Stomach smooth muscle (tissue), 2 donors: ENCODE results near the gene KCNK4.

ENCODE experiments used
- H3K27ac ChIP-seq: one replicate; pipeline ENCODE4 v1.7.0; 2013; ENCODE audit warnings: mild to moderate bottlenecking, low read length, inconsistent platforms
- H3K27me3 ChIP-seq, 2 donors: one replicate each; pipeline ENCODE4 v1.7.0; 2013; ENCODE audit warnings: low read length in 2 of 2; ENCODE audit not compliant: insufficient read depth in 2 of 2, control insufficient read depth in 1 of 2
- H3K36me3 ChIP-seq, 2 donors: one replicate each; pipeline ENCODE4 v1.7.0; 2013; ENCODE audit warnings: low read length in 2 of 2; ENCODE audit not compliant: control insufficient read depth in 2 of 2, insufficient read depth in 2 of 2
- H3K4me1 ChIP-seq: one replicate; pipeline ENCODE4 v1.7.0; 2013; ENCODE audit warnings: low read length; ENCODE audit not compliant: control insufficient read depth, insufficient read depth
- H3K4me3 ChIP-seq, 2 donors: one replicate each; pipeline ENCODE4 v1.7.0; 2013; ENCODE audit warnings: low read length in 2 of 2
- H3K9ac ChIP-seq, 2 donors: one replicate each; pipeline ENCODE4 v1.7.0; 2013; ENCODE audit warnings: low read length in 2 of 2, mild to moderate bottlenecking in 1 of 2
- H3K9me3 ChIP-seq, 2 donors: one replicate each; pipeline ENCODE4 v1.7.0; 2013; ENCODE audit warnings: low read length in 2 of 2; ENCODE audit not compliant: control insufficient read depth in 2 of 2
- donor health status: healthy.
- donor health status: Pancreatic carcinoma.

Gene KCNK4

DNA sequence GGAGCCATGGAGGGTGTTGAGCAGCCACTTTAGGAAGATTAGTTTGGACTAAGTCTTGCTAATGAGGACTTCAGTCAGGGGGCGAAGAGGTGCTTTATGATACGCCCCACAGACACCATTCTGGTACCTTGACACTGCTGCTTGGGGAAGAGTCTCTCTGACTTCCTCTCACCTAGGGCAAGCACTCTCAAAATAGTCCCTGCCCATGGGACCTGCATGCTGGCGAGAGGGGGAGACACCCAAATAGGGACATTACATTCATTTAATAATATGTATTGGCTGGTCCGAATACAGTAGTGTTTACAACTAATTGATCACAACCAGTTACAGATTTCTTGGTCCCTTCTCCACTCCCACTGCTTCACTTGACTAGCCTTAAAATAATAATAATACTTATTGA lies 4.7 kb downstream of the KCNK4 start:
- Histone ChIP-seq H3K27me3 (peaks cover 65 to 88% of the 10 kb centered on the region in 2 donors), H3K36me3 (no peaks in the 10 kb centered on the region), H3K4me3 (no peak overlapping the region), H3K27ac (no peak overlapping the region), H3K9me3 (no peaks in the 10 kb centered on the region), H3K4me1 (peaks cover 34% of the 10 kb centered on the region), H3K9ac (no peak overlapping the region)

GRCh38 chr11:64296236-64296635 lies 5.1 kb downstream of the KCNK4 start:
- H3K4me1 ChIP-seq, result peaks cover 37% of the 10 kb centered on the region
- no peak overlapping the region for H3K9ac ChIP-seq
- no peaks in the 10 kb centered on the region for H3K9me3 ChIP-seq
- H3K36me3 ChIP-seq, result no peaks in the 10 kb centered on the region
- no peak overlapping the region for H3K4me3 ChIP-seq
- H3K27me3 ChIP-seq, result peaks cover 62 to 85% of the 10 kb centered on the region in 2 donors
- no peak overlapping the region for H3K27ac ChIP-seq

- H3K9me3 ChIP-seq, result no peaks in the 10 kb centered on the region
- H3K27ac ChIP-seq, result no peak overlapping the region
- H3K9ac ChIP-seq, result no peak overlapping the region
- peaks cover 67 to 83% of the 10 kb centered on the region in 2 donors for H3K27me3 ChIP-seq
- peaks cover 30% of the 10 kb centered on the region for H3K4me1 ChIP-seq
- H3K36me3 ChIP-seq, result no peaks in the 10 kb centered on the region
- no peak overlapping the region for H3K4me3 ChIP-seq
These were observed 6.0 kb downstream of the KCNK4 start for GRCh38 chr11:64296830-64297698.

DNA sequence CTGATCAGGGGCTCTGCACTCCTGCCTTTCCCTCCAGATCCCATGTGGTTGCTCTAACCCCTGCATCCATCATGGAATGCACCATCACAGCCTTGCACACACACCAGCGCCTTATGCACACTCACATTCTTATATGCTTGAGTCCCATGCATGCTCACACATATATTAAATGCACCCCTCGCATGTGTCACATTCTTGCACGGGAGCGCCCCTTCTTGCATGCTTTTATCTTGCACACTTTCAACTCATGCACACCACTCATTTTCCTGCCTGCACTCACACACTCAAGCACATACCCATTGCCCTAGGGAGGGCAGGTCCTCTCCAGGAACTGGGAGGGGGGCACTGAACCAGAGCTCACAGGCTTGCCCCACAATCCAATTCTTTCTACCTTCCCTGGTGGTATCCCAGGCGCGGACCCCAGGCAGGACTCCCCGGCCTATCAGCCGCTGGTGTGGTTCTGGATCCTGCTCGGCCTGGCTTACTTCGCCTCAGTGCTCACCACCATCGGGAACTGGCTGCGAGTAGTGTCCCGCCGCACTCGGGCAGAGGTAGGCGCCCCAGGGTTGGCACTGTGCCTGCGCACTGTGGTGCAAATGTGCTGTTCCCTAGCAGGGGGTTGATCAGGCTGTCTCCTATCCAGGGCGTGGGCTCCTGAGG lies 6.7 kb downstream of the KCNK4 start:
- H3K4me1 ChIP-seq, result peaks cover 25% of the 10 kb centered on the region
- no peaks in the 10 kb centered on the region for H3K9me3 ChIP-seq
- H3K27me3 ChIP-seq, result peaks cover 64 to 75% of the 10 kb centered on the region in 2 donors
- H3K27ac ChIP-seq, result no peak overlapping the region
- H3K36me3 ChIP-seq, result no peaks in the 10 kb centered on the region
- no peak overlapping the region for H3K9ac ChIP-seq
- H3K4me3 ChIP-seq, result no peak overlapping the region

DNA sequence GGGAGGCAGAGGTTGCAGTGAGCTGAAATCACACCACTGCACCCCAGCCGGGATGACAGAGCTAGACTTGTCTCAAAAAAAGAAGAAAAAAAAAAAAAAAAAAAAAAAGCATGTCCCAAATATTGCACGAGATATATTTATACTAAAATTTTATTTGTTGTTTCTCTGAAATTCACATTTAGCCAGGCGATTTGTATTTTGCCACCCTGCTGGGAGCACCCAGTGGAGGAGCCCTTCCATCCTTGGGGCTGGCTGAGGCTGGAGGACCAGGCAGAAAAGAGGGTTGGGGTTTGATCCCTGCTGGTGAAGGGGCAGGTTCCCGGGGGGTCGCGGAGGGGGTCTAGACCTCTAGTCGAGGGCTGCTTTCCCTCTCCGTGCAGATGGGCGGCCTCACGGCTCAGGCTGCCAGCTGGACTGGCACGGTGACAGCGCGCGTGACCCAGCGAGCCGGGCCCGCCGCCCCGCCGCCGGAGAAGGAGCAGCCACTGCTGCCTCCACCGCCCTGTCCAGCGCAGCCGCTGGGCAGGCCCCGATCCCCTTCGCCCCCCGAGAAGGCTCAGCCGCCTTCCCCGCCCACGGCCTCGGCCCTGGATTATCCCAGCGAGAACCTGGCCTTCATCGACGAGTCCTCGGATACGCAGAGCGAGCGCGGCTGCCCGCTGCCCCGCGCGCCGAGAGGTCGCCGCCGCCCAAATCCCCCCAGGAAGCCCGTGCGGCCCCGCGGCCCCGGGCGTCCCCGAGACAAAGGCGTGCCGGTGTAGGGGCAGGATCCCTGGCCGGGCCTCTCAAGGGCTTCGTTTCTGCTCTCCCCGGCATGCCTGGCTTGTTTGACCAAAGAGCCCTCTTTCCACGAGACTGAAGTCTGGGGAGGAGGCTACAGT lies 8.1 kb downstream of the KCNK4 start:
- H3K9ac ChIP-seq, result no peak overlapping the region
- H3K9me3 ChIP-seq, result no peaks in the 10 kb centered on the region
- peaks cover 55 to 66% of the 10 kb centered on the region in 2 donors for H3K27me3 ChIP-seq
- H3K4me1 ChIP-seq, result peaks cover 32% of the 10 kb centered on the region
- no peaks in the 10 kb centered on the region for H3K36me3 ChIP-seq
- peak overlapping the region; percentile 12 to 60 for H3K4me3 ChIP-seq
- no peak overlapping the region for H3K27ac ChIP-seq

DNA sequence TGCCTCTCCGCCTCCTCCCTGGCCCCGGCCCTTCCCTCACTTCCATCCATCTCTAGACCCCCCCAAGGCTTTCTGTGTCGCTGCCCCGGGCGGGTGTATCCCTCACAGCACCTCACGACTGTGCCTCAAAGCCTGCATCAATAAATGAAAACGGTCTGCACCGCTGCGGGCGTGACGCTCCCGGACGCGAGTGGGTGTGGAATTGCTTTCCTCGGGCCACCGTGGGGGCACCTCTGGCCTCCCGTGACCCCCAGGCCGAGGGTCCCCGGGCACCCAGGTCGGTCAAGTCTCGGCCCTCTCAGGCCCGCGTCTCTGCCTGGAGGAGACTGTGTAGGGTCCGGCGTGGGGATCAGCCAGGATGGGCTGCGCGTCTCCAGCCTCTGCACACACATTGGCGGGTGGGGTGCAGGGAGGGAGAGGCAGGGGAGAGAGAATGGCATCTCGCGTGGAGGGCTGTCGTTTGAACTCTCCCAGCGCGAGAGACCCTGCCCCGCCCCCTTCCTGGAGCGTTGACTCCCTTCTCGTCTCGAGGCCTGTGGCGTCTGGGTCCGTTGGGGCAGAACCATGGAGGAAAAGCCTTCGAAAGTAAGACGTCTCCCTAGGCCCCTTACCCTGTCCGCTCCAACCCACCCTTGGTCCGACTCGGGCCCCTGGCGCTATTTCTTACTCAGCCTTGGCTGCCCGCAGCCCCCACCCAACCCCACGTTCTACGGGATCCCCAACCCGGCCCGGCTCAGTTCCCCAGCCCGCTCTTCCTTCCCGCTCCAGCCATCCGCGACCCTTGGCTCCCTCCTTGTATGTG lies 8.9 kb downstream of the KCNK4 start, which contains the start of gene CATSPERZ:
TSS of gene CATSPERZ (plus strand) at position 512 of the 802 bp plus-strand sequence. CDS start at position 565, 53 bp downstream.
- Histone ChIP-seq H3K36me3 (no peaks in the 10 kb centered on the region), H3K4me3 (peak within 1 kb of the TSS; percentile 53 to 61), H3K4me1 (peaks cover 37% of the 10 kb centered on the region), H3K27me3 (peaks cover 52 to 63% of the 10 kb centered on the region in 2 donors), H3K9ac (no peak within 1 kb of the TSS), H3K27ac (no peak within 1 kb of the TSS), H3K9me3 (no peaks in the 10 kb centered on the region)

- H3K9ac ChIP-seq, result peak overlapping the region; percentile 89 to 94
- H3K36me3 ChIP-seq, result no peaks in the 10 kb centered on the region
- peaks cover 21 to 32% of the 10 kb centered on the region in 2 donors for H3K27me3 ChIP-seq
- H3K9me3 ChIP-seq, result no peaks in the 10 kb centered on the region
- H3K4me1 ChIP-seq, result peaks cover 56% of the 10 kb centered on the region
- H3K4me3 ChIP-seq, result peak overlapping the region; percentile 76 to 86
- H3K27ac ChIP-seq, result peak overlapping the region; percentile 98
These were observed 12.3 kb downstream of the KCNK4 start for GRCh38 chr11:64303109-64304031.

GRCh38 chr11:64304032-64304315 lies 12.9 kb downstream of the KCNK4 start:
- H3K27ac ChIP-seq, result peak overlapping the region; percentile 98
- H3K9me3 ChIP-seq, result no peaks in the 10 kb centered on the region
- H3K4me1 ChIP-seq, result peaks cover 54% of the 10 kb centered on the region
- H3K4me3 ChIP-seq, result peak overlapping the region; percentile 76 to 86
- peaks cover 20 to 26% of the 10 kb centered on the region in 2 donors for H3K27me3 ChIP-seq
- peak overlapping the region; percentile 89 to 94 for H3K9ac ChIP-seq
- no peaks in the 10 kb centered on the region for H3K36me3 ChIP-seq

- no peaks in the 10 kb centered on the region for H3K9me3 ChIP-seq
- H3K4me1 ChIP-seq, result peaks cover 49% of the 10 kb centered on the region
- H3K27me3 ChIP-seq, result peaks cover 20 to 21% of the 10 kb centered on the region in 2 donors
- peak overlapping the region; percentile 89 to 94 for H3K9ac ChIP-seq
- no peaks in the 10 kb centered on the region for H3K36me3 ChIP-seq
- peak overlapping the region; percentile 76 to 86 for H3K4me3 ChIP-seq
- peak overlapping the region; percentile 98 for H3K27ac ChIP-seq
These were observed 13.4 kb downstream of the KCNK4 start for GRCh38 chr11:64304316-64305072.
